Kidney epithelial cell (primary cell): Measurements from ENCODE around the gene PRR14L. TPM values are rescaled to one million over a fixed set of nuclear protein-coding genes. Genes with fewer than 3 reads are reported as not detected.

ENCODE experiments used
- DNase-seq: peaks from one replicate; pipeline ENCODE4 v3.0.0-alpha.2; 2010; ENCODE audit warnings: low read depth
- H3K27me3 ChIP-seq: 2 replicates; pipeline ENCODE4 v1.6.0; 2011; ENCODE audit warnings: low read length; ENCODE audit not compliant: control insufficient read depth, insufficient read depth
- H3K36me3 ChIP-seq: 2 replicates; pipeline ENCODE4 v1.5.1; 2011; ENCODE audit warnings: low read length; ENCODE audit not compliant: control insufficient read depth, insufficient read depth
- H3K4me3 ChIP-seq: 2 replicates; pipeline ENCODE4 v1.5.1; 2011; ENCODE audit warnings: low read depth, mild to moderate bottlenecking, control low read depth, low read length
- total RNA-seq: library from RNA; depleted of rRNA; stranded (reverse); fragments of >200 nt; gene quantifications from 2 replicates; pipeline ENCODE4 v1.2.3, GENCODE V29; 2015
- TF ChIP-seq, protein P1 (sequence below): IDR thresholded peaks from 2 replicates; pipeline ENCODE4 v1.5.1; 2011; ENCODE audit warnings: mild to moderate bottlenecking, moderate library complexity, low read length, control low read depth, inconsistent platforms; ENCODE audit not compliant: insufficient read depth, poor library complexity, severe bottlenecking

The PRR14L gene
- total RNA-seq, 1 donor from 2014 or later, result 23.6 TPM

DNA sequence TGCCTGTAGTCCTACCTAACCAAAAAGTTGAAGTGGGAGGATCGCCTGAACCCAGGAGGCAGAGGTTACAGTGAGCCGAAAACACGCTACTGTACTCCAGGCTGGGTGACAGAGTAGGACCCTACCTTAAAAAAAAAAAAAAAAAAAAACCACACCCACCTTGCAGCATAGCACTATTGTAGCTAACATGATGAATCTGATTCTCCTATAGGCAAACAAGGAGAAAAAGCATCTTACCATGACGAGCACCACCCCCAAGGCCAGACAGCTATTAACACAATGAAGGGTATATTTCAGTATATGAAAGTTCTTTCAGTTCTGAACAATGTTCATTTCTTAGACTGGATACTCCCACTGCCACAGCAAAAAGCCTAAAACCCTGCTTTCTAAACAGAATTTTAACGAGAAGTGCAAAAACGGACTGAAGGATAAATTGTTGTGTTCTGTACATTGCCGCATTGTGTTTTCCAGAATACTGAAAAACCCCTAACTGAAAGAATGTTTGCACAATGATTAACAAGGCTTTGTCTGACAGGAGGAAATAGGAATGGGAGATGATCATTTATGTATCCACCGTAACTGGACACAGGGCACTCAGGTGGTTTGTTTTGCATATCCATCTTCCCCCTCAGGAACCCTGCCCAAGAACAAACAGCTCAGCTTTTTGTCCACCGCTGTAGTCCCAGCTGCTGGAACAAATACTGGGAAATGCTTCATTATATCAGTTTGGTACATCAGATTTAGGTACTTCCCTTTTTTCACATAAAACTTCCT is 96.8 kb downstream of the PRR14L start:
- peaks cover 1% of the 10 kb centered on the region for H3K36me3 ChIP-seq
- H3K4me3 ChIP-seq, result no peak overlapping the region
- no peak for DNase-seq
- H3K27me3 ChIP-seq, result no peaks in the 10 kb centered on the region
- TF ChIP-seq, protein P1, sequence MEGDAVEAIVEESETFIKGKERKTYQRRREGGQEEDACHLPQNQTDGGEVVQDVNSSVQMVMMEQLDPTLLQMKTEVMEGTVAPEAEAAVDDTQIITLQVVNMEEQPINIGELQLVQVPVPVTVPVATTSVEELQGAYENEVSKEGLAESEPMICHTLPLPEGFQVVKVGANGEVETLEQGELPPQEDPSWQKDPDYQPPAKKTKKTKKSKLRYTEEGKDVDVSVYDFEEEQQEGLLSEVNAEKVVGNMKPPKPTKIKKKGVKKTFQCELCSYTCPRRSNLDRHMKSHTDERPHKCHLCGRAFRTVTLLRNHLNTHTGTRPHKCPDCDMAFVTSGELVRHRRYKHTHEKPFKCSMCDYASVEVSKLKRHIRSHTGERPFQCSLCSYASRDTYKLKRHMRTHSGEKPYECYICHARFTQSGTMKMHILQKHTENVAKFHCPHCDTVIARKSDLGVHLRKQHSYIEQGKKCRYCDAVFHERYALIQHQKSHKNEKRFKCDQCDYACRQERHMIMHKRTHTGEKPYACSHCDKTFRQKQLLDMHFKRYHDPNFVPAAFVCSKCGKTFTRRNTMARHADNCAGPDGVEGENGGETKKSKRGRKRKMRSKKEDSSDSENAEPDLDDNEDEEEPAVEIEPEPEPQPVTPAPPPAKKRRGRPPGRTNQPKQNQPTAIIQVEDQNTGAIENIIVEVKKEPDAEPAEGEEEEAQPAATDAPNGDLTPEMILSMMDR, result no peak

DNA sequence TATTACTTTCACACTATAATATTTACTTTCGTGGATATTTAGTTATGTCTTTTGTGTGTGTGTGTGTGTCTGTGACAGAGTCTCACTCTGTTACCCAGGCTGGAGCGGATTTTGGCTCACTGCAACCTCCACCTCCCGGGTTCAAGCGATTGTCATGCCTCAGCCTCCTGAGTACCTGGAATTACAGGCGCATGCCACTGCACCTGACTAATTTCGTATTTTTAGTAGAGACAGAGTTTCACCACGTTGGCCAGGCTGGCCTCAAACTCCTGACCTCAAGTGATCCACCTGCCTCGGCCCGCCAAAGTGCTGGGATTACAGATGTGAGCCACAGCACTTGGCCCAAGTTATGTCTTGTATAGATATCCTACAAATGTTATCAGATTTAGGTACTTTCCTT is 97.8 kb downstream of the PRR14L start:
- H3K36me3 ChIP-seq, result peaks cover 2% of the 10 kb centered on the region
- TF ChIP-seq, protein P1, result no peak
- no peak for DNase-seq
- no peak overlapping the region for H3K4me3 ChIP-seq
- H3K27me3 ChIP-seq, result no peaks in the 10 kb centered on the region

DNA sequence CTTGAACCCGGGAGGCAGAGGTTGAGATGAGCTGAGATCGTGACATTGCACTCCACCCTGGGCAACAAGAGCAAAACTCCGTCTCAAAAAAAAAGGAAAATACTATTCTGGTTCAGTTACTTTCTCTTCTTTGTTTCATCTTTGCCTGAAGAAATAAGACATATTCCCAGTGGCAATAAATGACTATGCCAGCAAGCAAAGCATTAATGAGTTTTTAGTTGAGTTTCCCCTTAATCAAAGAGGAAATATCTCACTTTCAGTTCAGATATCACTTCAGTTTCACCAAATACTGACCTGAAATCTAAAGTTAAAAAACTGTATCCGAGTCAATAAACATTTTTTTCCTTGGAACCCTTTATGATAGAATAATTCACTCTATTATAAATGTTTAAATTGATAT is 98.3 kb downstream of the PRR14L start:
- Histone ChIP-seq H3K36me3 (peaks cover 2% of the 10 kb centered on the region), H3K27me3 (no peaks in the 10 kb centered on the region), H3K4me3 (no peak overlapping the region)
- TF ChIP-seq, protein P1, result no peak
- no peak for DNase-seq

DNA sequence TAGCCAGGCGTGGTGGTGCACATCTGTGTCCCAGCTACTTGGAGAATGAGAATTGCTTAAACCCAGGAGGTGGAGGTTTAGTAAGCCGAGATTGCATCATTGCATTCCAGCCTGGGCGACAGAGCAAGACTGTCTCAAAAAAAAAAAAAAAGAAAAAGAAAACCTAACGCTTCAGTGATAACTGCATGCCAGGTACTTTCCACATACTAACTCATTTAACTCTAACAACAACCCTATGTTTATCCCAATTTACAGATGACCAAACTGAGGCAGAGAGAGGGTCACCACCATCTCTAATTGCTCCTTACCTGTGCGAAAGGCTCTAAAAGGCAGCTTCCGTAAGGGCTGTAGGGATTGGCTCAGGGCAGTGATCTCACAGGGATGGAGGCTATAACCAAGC is 99.5 kb downstream of the PRR14L start:
- Histone ChIP-seq H3K4me3 (no peak overlapping the region), H3K27me3 (no peaks in the 10 kb centered on the region), H3K36me3 (peaks cover 2% of the 10 kb centered on the region)
- TF ChIP-seq, protein P1, result no peak
- peak; percentile 88 for DNase-seq

DNA sequence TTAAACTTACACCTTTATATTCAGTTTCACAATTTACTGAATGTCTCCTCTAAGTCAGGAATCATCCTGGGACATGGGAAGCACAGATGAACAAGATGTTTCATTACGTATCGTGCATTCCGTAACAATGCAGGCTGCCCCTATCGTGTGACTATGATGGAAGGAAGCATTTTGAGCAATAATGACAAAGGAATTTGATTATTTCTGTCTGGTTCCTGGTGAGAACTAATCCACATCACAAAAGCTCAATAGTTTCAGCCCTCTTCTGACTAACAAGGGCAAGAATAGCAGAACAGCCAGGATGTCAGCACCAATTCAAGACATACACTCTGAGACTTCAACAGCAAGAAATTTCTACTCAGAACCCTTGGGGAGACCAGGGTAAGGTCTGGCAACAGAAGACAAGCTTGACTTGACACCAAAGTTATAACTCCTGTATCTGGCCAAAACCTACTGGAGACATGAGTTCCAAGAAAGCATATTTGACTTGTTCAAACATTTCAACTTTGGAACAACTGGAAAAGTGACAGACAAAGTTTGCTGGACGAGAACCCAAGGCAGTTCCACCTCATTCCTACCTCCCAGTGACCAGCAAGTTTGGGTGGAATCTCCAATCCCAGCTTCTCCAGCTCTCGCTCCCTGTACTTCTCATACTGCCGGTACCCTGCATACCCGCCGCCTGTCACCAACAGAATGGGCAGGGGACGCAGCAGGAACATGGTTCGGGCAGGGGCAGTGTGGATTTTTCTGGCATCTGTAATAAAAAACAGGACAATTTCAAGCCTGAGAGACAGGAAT is 102.2 kb downstream of the PRR14L start:
- Histone ChIP-seq H3K4me3 (no peak overlapping the region), H3K36me3 (peaks cover 2% of the 10 kb centered on the region), H3K27me3 (no peaks in the 10 kb centered on the region)
- no peak for DNase-seq
- TF ChIP-seq, protein P1, result no peak

DNA sequence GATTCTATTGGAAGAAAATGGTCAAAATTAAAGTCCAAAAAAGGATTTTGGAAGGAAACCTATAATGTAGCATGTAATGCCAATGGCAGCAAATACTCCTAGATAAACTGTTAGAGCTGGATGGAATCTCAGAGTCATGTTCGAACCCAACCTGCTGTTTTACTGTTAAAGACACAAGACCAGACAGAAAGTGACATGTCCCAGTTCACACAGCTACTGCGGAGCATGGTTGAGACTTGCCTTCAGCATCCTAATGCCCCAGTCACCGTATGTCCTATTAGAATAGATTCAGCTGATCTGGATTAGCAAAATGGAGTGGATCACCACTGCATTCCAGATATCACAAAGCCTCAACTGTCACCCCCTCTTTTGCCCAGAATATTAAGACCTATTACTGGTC is 102.9 kb downstream of the PRR14L start:
- DNase-seq, result no peak
- Histone ChIP-seq H3K4me3 (no peak overlapping the region), H3K36me3 (peaks cover 2% of the 10 kb centered on the region), H3K27me3 (no peaks in the 10 kb centered on the region)
- TF ChIP-seq, protein P1, result no peak
